Measurements from ENCODE around the gene VEPH1. TPM values are rescaled to one million over a fixed set of nuclear protein-coding genes. Genes with fewer than 3 reads are reported as not detected.

Gene VEPH1
- total and polyA plus RNA-seq, 2 donors from 2014 or later: 17.8 to 29.2 TPM

DNA sequence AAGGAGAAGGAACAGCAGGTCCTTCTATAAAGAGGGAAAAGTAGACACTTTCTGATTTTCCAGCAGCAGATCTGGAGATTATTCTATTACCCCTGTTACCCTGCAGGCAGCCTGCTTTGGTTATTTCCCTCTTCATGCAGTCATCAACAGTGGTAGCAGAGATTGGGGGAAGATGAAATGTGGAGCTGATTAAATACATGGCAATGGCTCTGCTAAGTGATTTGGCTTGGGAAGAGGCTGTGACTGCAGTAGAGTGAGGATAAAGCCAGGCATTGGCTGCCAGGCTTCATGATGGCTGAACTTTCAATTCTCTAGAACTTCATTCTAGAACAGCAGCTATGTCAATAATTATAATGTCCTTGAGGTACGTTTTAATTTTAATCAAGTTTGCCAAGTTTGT is 37.5 kb downstream of the VEPH1 start:
- no peaks in the 10 kb centered on the region for H3K36me3 ChIP-seq (ENCODE audit: control insufficient read depth in 2 of 3, insufficient read depth in 3 of 3, low read length in 3 of 3)
- H3K27ac ChIP-seq (ENCODE audit: low read depth in 2 of 2, low read length in 2 of 2): no peak overlapping the region
- no peak overlapping the region for H3K9ac ChIP-seq (ENCODE audit: low read length in 3 of 3)
- intact Hi-C loops (cut with DNase I): no loop called here
- no peaks in the 10 kb centered on the region for H3K9me3 ChIP-seq (ENCODE audit: control insufficient read depth in 2 of 3, insufficient read depth in 1 of 3, low read length in 3 of 3)
- no peaks in the 10 kb centered on the region for H3K27me3 ChIP-seq (ENCODE audit: control insufficient read depth, insufficient read depth, low read length)
- DNase-seq (no peak), FAIRE-seq (no peak)
- peaks cover 0 to 7% (median 0%) of the 10 kb centered on the region in 3 donors for H3K4me1 ChIP-seq (ENCODE audit: control insufficient read depth in 2 of 3, insufficient read depth in 2 of 3, low read depth in 1 of 3, low read length in 3 of 3)
- H3K4me3 ChIP-seq (ENCODE audit: low read length in 3 of 3): no peak overlapping the region
- TF ChIP-seq, protein P1, sequence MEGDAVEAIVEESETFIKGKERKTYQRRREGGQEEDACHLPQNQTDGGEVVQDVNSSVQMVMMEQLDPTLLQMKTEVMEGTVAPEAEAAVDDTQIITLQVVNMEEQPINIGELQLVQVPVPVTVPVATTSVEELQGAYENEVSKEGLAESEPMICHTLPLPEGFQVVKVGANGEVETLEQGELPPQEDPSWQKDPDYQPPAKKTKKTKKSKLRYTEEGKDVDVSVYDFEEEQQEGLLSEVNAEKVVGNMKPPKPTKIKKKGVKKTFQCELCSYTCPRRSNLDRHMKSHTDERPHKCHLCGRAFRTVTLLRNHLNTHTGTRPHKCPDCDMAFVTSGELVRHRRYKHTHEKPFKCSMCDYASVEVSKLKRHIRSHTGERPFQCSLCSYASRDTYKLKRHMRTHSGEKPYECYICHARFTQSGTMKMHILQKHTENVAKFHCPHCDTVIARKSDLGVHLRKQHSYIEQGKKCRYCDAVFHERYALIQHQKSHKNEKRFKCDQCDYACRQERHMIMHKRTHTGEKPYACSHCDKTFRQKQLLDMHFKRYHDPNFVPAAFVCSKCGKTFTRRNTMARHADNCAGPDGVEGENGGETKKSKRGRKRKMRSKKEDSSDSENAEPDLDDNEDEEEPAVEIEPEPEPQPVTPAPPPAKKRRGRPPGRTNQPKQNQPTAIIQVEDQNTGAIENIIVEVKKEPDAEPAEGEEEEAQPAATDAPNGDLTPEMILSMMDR (IDR thresholded peaks at IDR 0.05; ENCODE audit: borderline replicate concordance, extremely low read depth, insufficient read depth): no peak

GRCh38 chr3:157464321-157464720 is 38.9 kb downstream of the VEPH1 start:
- H3K9ac ChIP-seq (ENCODE audit: low read length in 3 of 3): no peak overlapping the region
- H3K27ac ChIP-seq (ENCODE audit: low read depth in 2 of 2, low read length in 2 of 2): no peak overlapping the region
- DNase-seq (peak in 1 of 5 donors; percentile 7), FAIRE-seq (no peak)
- no peaks in the 10 kb centered on the region for H3K27me3 ChIP-seq (ENCODE audit: control insufficient read depth, insufficient read depth, low read length)
- intact Hi-C loops (cut with DNase I): no loop called here
- H3K4me1 ChIP-seq (ENCODE audit: control insufficient read depth in 2 of 3, insufficient read depth in 2 of 3, low read depth in 1 of 3, low read length in 3 of 3): peaks cover 0 to 2% (median 0%) of the 10 kb centered on the region in 3 donors
- H3K9me3 ChIP-seq (ENCODE audit: control insufficient read depth in 2 of 3, insufficient read depth in 1 of 3, low read length in 3 of 3): no peaks in the 10 kb centered on the region
- no peak overlapping the region for H3K4me3 ChIP-seq (ENCODE audit: low read length in 3 of 3)
- H3K36me3 ChIP-seq (ENCODE audit: control insufficient read depth in 2 of 3, insufficient read depth in 3 of 3, low read length in 3 of 3): no peaks in the 10 kb centered on the region
- TF ChIP-seq, protein P1 (IDR thresholded peaks at IDR 0.05; ENCODE audit: borderline replicate concordance, extremely low read depth, insufficient read depth): no peak

DNA sequence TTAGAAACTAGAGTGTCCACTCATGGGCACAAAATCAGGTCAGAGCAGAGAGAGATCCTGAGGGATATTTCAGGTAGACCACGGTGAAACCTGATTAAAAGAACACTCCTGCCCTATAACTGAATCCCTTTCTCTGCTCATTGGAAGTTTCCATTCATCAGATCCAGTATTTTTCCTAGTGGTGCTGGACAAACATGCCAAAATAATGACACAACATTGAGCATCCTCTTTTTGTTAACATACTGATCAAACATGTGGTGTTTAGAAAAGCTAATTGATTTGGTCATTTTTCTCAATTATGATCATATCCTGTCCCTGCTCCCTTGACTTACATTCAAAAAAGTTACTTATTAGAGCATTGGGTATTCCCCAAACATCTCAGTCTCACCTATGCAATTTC is 39.4 kb downstream of the VEPH1 start:
- FAIRE-seq (no peak), DNase-seq (no peak)
- Histone ChIP-seq H3K9me3 (ENCODE audit: control insufficient read depth in 2 of 3, insufficient read depth in 1 of 3, low read length in 3 of 3) (no peaks in the 10 kb centered on the region), H3K4me1 (ENCODE audit: control insufficient read depth in 2 of 3, insufficient read depth in 2 of 3, low read depth in 1 of 3, low read length in 3 of 3) (peaks cover 0 to 2% (median 0%) of the 10 kb centered on the region in 3 donors), H3K27me3 (ENCODE audit: control insufficient read depth, insufficient read depth, low read length) (no peaks in the 10 kb centered on the region), H3K36me3 (ENCODE audit: control insufficient read depth in 2 of 3, insufficient read depth in 3 of 3, low read length in 3 of 3) (no peaks in the 10 kb centered on the region), H3K9ac (ENCODE audit: low read length in 3 of 3) (no peak overlapping the region), H3K27ac (ENCODE audit: low read depth in 2 of 2, low read length in 2 of 2) (no peak overlapping the region), H3K4me3 (ENCODE audit: low read length in 3 of 3) (no peak overlapping the region)
- intact Hi-C loops (cut with DNase I): no loop called here
- TF ChIP-seq, protein P1 (IDR thresholded peaks at IDR 0.05; ENCODE audit: borderline replicate concordance, extremely low read depth, insufficient read depth): no peak

GRCh38 chr3:157460253-157460652 is 43.0 kb downstream of the VEPH1 start:
- H3K9me3 ChIP-seq (ENCODE audit: control insufficient read depth in 2 of 3, insufficient read depth in 1 of 3, low read length in 3 of 3): no peaks in the 10 kb centered on the region
- H3K4me3 ChIP-seq (ENCODE audit: low read length in 3 of 3): no peak overlapping the region
- H3K4me1 ChIP-seq (ENCODE audit: control insufficient read depth in 2 of 3, insufficient read depth in 2 of 3, low read depth in 1 of 3, low read length in 3 of 3): peaks cover 0 to 2% (median 0%) of the 10 kb centered on the region in 3 donors
- intact Hi-C loops (cut with DNase I): no loop called here
- H3K27ac ChIP-seq (ENCODE audit: low read depth in 2 of 2, low read length in 2 of 2): no peak overlapping the region
- no peak for DNase-seq
- no peak overlapping the region for H3K9ac ChIP-seq (ENCODE audit: low read length in 3 of 3)
- no peaks in the 10 kb centered on the region for H3K36me3 ChIP-seq (ENCODE audit: control insufficient read depth in 2 of 3, insufficient read depth in 3 of 3, low read length in 3 of 3)
- TF ChIP-seq, protein P1 (IDR thresholded peaks at IDR 0.05; ENCODE audit: borderline replicate concordance, extremely low read depth, insufficient read depth): no peak
- FAIRE-seq: no peak
- no peaks in the 10 kb centered on the region for H3K27me3 ChIP-seq (ENCODE audit: control insufficient read depth, insufficient read depth, low read length)

All from kidney (tissue), 14 donors.